A549 (cell line): Measurements from ENCODE around the gene MAP3K7CL. TPM values are rescaled to one million over a fixed set of nuclear protein-coding genes. Genes with fewer than 3 reads are reported as not detected.

Experiments used
- ATAC-seq, 2 experiments: fragments of 200-7000 bp in 1 of 2; fragments of >200 bp in 1 of 2; cut with Nextera tagmentation in 1 of 2; cut with Tn5 transposase in 1 of 2; 3 replicates each; pipeline versions ENCODE4 v1.8.0 to v1.9.1; 2018 to 2020; ENCODE audit warnings: mild to moderate bottlenecking in 1 of 2, moderate library complexity in 1 of 2
- CTCF ChIA-PET: fragments of 300-600 bp; sonication (Branson Sonifier 250); formaldehyde crosslinking; extraction: SDS; loops from one replicate; lab custom pipeline; 2021; ENCODE audit warnings: antibody characterized with exemption, inconsistent platforms; lab: Yijun Ruan, JAX
- POLR2A ChIA-PET: fragments of 350-600 bp; formaldehyde crosslinking; extraction: SDS; loops from one replicate; lab custom pipeline; 2021; ENCODE audit warnings: antibody characterized with exemption, inconsistent platforms; lab: Yijun Ruan, JAX
- DNase-seq, 2 experiments: peaks; one replicate each; pipeline versions ENCODE4 v3.0.0 to v3.0.0-alpha.2; 2011 to 2016; ENCODE audit warnings: low read depth in 1 of 2, low spot score in 1 of 2
- FAIRE-seq: peaks from 2 replicates; lab custom pipeline; 2011; peaks lifted over from hg19 to GRCh38; lab: Jason Lieb, UNC
- H3K27ac ChIP-seq, 2 experiments: fragments of >200 bp; sonication (Bioruptor Twin); formaldehyde crosslinking; 3 replicates each; pipeline ENCODE4 v1.5.1; 2016 to 2017
- H3K4me1 ChIP-seq: fragments of >200 bp; sonication (Bioruptor Twin); formaldehyde crosslinking; 3 replicates; pipeline ENCODE4 v1.6.1; 2016
- H3K4me2 ChIP-seq: fragments of >200 bp; sonication (Bioruptor Twin); formaldehyde crosslinking; 3 replicates; pipeline ENCODE4 v1.6.1; 2016
- H3K4me3 ChIP-seq: fragments of >200 bp; sonication (Bioruptor Twin); formaldehyde crosslinking; 3 replicates; pipeline ENCODE4 v1.5.1; 2016
- H3K9me3 ChIP-seq: fragments of >200 bp; sonication (Bioruptor Twin); formaldehyde crosslinking; 3 replicates; pipeline ENCODE4 v1.6.1; 2016
- BHLHE40 ChIP-seq: IDR thresholded peaks from 2 replicates; pipeline ENCODE4 v1.6.1; 2012; ENCODE audit warnings: low read depth, low read length, inconsistent platforms
- CBX2 ChIP-seq: fragments of 200-600 bp; sonication (generic); IDR thresholded peaks from 2 replicates; pipeline ENCODE4 v1.6.1; 2016; ENCODE audit warnings: low read depth, mild to moderate bottlenecking, borderline replicate concordance
- CHD2 ChIP-seq: fragments of 150-350 bp; IDR thresholded peaks from 2 replicates; pipeline ENCODE4 v1.6.1; 2014; ENCODE audit warnings: low read length; ENCODE audit not compliant: partially characterized antibody
- EHF ChIP-seq: fragments of 250-450 bp; sonication (Bioruptor Pico); IDR thresholded peaks from 2 replicates; pipeline ENCODE4 v1.5.0; 2020; ENCODE audit warnings: mild to moderate bottlenecking
- EHMT2 ChIP-seq: fragments of 200-600 bp; sonication (generic); IDR thresholded peaks from 2 replicates; pipeline ENCODE4 v1.6.1; 2016; ENCODE audit warnings: antibody characterized with exemption, low read depth, mild to moderate bottlenecking, moderate library complexity
- ESRRA ChIP-seq: fragments of 150-350 bp; IDR thresholded peaks from 2 replicates; pipeline ENCODE4 v1.6.1; 2014; ENCODE audit warnings: mild to moderate bottlenecking, low read length, borderline replicate concordance
- FOSB ChIP-seq: fragments of 250-450 bp; sonication (Bioruptor Pico); IDR thresholded peaks from 2 replicates; pipeline ENCODE4 v1.5.0; 2020; ENCODE audit warnings: mild to moderate bottlenecking, moderate library complexity
- FOXS1 ChIP-seq: fragments of 250-450 bp; sonication (Bioruptor Pico); IDR thresholded peaks from 2 replicates; pipeline ENCODE4 v1.5.0; 2020; ENCODE audit warnings: mild to moderate bottlenecking, moderate library complexity
- HMGXB4 ChIP-seq: fragments of 250-450 bp; sonication (Bioruptor Pico); IDR thresholded peaks from 2 replicates; pipeline ENCODE4 v1.5.0; 2021; ENCODE audit warnings: mild to moderate bottlenecking, moderate library complexity, borderline replicate concordance
- HOXA7 ChIP-seq: fragments of 250-450 bp; sonication (Bioruptor Pico); IDR thresholded peaks from 2 replicates; pipeline ENCODE4 v1.5.0; 2020; ENCODE audit warnings: mild to moderate bottlenecking, moderate library complexity
- HOXB5 ChIP-seq: fragments of 250-450 bp; sonication (Bioruptor Pico); IDR thresholded peaks from 2 replicates; pipeline ENCODE4 v1.5.0; 2020; ENCODE audit warnings: mild to moderate bottlenecking, moderate library complexity
- JUN ChIP-seq, 2 experiments: fragments of >200 bp; sonication (Bioruptor Twin); formaldehyde crosslinking; IDR thresholded peaks; 2 replicates in 1 of 2; 3 replicates in 1 of 2; pipeline ENCODE4 v1.6.1; 2016 to 2017
- JUNB ChIP-seq: fragments of >200 bp; sonication (Bioruptor Twin); formaldehyde crosslinking; IDR thresholded peaks from 2 replicates; pipeline ENCODE4 v1.6.1; 2016
- KDM1A ChIP-seq: fragments of 200-600 bp; sonication (generic); IDR thresholded peaks from 2 replicates; pipeline ENCODE4 v1.6.1; 2016; ENCODE audit warnings: low read depth, mild to moderate bottlenecking
- KDM5A ChIP-seq: fragments of 200-600 bp; sonication (generic); IDR thresholded peaks from 2 replicates; pipeline ENCODE4 v1.6.1; 2016; ENCODE audit warnings: antibody characterized with exemption, mild to moderate bottlenecking
- MAFK ChIP-seq: fragments of 450-650 bp; IDR thresholded peaks from 2 replicates; pipeline ENCODE4 v1.6.1; 2014; ENCODE audit not compliant: partially characterized antibody
- MAZ ChIP-seq: fragments of 150-350 bp; IDR thresholded peaks from 2 replicates; pipeline ENCODE4 v1.6.1; 2014; ENCODE audit warnings: antibody characterized with exemption, low read depth, low read length, borderline replicate concordance
- MYC ChIP-seq: IDR thresholded peaks from 2 replicates; pipeline ENCODE4 v1.6.1; 2012; ENCODE audit warnings: mild to moderate bottlenecking, inconsistent platforms, low read length, improper control_type of control experiment, borderline replicate concordance
- NFE2L2 ChIP-seq: fragments of 150-350 bp; conservative IDR thresholded peaks from 2 replicates; pipeline ENCODE4 v1.6.1; 2014; ENCODE audit warnings: low read length
- NR3C1 ChIP-seq: fragments of >200 bp; sonication (Bioruptor Twin); formaldehyde crosslinking; IDR thresholded peaks from 3 replicates; pipeline ENCODE4 v1.6.1; 2017
- PHF8 ChIP-seq: fragments of 200-600 bp; sonication (generic); IDR thresholded peaks from 2 replicates; pipeline ENCODE4 v1.6.1; 2016; ENCODE audit warnings: low read depth, mild to moderate bottlenecking, antibody characterized with exemption, moderate library complexity, borderline replicate concordance
- POLR2A ChIP-seq: IDR thresholded peaks from 2 replicates; pipeline ENCODE4 v1.6.1; 2012; ENCODE audit warnings: mild to moderate bottlenecking, low read length
- POLR2AphosphoS2 ChIP-seq: conservative IDR thresholded peaks from 2 replicates; pipeline ENCODE4 v1.6.1; 2012; ENCODE audit warnings: low read length, improper control_type of control experiment, inconsistent platforms
- RARB ChIP-seq: fragments of 250-450 bp; sonication (Bioruptor Pico); IDR thresholded peaks from 2 replicates; pipeline ENCODE4 v1.8.0; 2021; ENCODE audit warnings: mild to moderate bottlenecking, moderate library complexity
- RNF2 ChIP-seq: fragments of 200-600 bp; sonication (generic); IDR thresholded peaks from 2 replicates; pipeline ENCODE4 v1.6.1; 2016; ENCODE audit warnings: low read depth, mild to moderate bottlenecking, antibody characterized with exemption, moderate library complexity, borderline replicate concordance
- SREBF2 ChIP-seq: fragments of 450-650 bp; IDR thresholded peaks from 2 replicates; pipeline ENCODE4 v1.6.1; 2014; ENCODE audit warnings: mild to moderate bottlenecking, moderate library complexity
- TFCP2L1 ChIP-seq: fragments of 250-450 bp; sonication (Bioruptor Pico); IDR thresholded peaks from 2 replicates; pipeline ENCODE4 v1.5.0; 2021; ENCODE audit warnings: mild to moderate bottlenecking
- ZC3H11A ChIP-seq: fragments of 450-650 bp; IDR thresholded peaks from 2 replicates; pipeline ENCODE4 v1.6.1; 2014; ENCODE audit warnings: antibody characterized with exemption, mild to moderate bottlenecking
- ZFP36 ChIP-seq: fragments of 450-650 bp; IDR thresholded peaks from 2 replicates; pipeline ENCODE4 v1.6.1; 2014; ENCODE audit warnings: borderline replicate concordance; ENCODE audit not compliant: partially characterized antibody
- WGBS: methylation state at CpG from one replicate; pipeline ENCODE4 v1.1.6; 2017; ENCODE audit errors: missing lambda C conversion rate; 5-methylcytosine and 5-hydroxymethylcytosine counted together
- polyA plus RNA-seq, 4 experiments: library from polyadenylated mRNA; depleted of rRNA in 3 of 4; stranded (reverse); fragments of >200 nt; fragmentation: RNase III in 1 of 4; extraction: RNeasy Plus Mini Kit Qiagen cat#74134 plus additional on column Dnase treatment in 1 of 4; gene quantifications; 2 replicates in 3 of 4; 3 replicates in 1 of 4; pipeline ENCODE4 v1.2.3, GENCODE V29; 2011 to 2017
- TF ChIP-seq, protein P1 (sequence below): fragments of 150-350 bp; IDR thresholded peaks from 2 replicates; pipeline ENCODE4 v1.6.1; 2014; ENCODE audit warnings: low read depth, mild to moderate bottlenecking, low read length
- TF ChIP-seq, protein P2 (sequence below): fragments of >200 bp; sonication (Bioruptor Twin); formaldehyde crosslinking; IDR thresholded peaks from 2 replicates; pipeline ENCODE4 v1.6.1; 2016

Gene MAP3K7CL
- polyA plus RNA-seq, 2 of the 4 experiments (the other 2 are of a cell fraction): 2.9 to 5.7 TPM

DNA sequence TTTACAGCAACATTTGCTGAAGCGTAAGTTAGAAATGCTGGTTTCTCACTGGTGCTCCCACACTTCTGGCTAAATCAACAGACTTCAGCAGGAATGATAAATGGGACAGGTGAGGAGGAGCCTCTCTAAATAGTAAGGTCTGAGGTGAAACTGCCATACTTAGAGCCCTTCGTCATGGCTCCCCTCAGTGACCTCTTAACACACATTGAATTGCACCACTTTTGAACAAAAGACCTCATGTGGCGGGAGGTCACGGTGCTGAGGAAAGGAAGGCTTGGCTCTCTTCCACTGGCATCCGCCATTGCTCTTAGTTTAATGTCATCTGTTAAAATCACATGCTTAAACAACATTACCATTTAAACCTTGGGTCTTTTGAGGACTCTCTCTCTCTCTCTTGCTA, 3.4 kb downstream of the MAP3K7CL start:
- no peaks in the 10 kb centered on the region for H3K4me1 ChIP-seq
- no peaks in the 10 kb centered on the region for H3K9me3 ChIP-seq
- ChIA-PET POLR2A (no interaction called here), CTCF (no interaction called here)
- no peak for DNase-seq
- no peak for FAIRE-seq
- no peak overlapping the region for H3K4me3 ChIP-seq
- no peak overlapping the region for H3K4me2 ChIP-seq
- TF ChIP-seq HOXB5 (CRISPR knock-in tag) (no peak), POLR2A (no peak), ZFP36 (no peak), RNF2 (no peak), KDM5A (no peak), MAZ (no peak), ESRRA (no peak), PHF8 (no peak), TFCP2L1 (no peak), EHMT2 (no peak), POLR2AphosphoS2 (no peak)
- TF ChIP-seq, protein P1, sequence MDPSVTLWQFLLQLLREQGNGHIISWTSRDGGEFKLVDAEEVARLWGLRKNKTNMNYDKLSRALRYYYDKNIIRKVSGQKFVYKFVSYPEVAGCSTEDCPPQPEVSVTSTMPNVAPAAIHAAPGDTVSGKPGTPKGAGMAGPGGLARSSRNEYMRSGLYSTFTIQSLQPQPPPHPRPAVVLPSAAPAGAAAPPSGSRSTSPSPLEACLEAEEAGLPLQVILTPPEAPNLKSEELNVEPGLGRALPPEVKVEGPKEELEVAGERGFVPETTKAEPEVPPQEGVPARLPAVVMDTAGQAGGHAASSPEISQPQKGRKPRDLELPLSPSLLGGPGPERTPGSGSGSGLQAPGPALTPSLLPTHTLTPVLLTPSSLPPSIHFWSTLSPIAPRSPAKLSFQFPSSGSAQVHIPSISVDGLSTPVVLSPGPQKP: no peak
- TF ChIP-seq, protein P2, sequence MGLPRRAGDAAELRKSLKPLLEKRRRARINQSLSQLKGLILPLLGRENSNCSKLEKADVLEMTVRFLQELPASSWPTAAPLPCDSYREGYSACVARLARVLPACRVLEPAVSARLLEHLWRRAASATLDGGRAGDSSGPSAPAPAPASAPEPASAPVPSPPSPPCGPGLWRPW: no peak
- WGBS: 91% methylated on average over 5 of the region's 5 CpGs
- no peak overlapping the region for H3K27ac ChIP-seq
- ATAC-seq: no peak

GRCh38 chr21:29135481-29135880, 5.0 kb downstream of the MAP3K7CL start:
- TF ChIP-seq RARB (CRISPR knock-in tag) (no peak), FOXS1 (no peak), ZC3H11A (no peak), NR3C1 (no peak), POLR2AphosphoS2 (no peak), NFE2L2 (no peak), HMGXB4 (CRISPR knock-in tag) (no peak), FOSB (CRISPR knock-in tag) (no peak), CHD2 (no peak), HOXA7 (CRISPR knock-in tag) (no peak), EHF (CRISPR knock-in tag) (no peak), BHLHE40 (no peak), JUNB (no peak), KDM1A (no peak), CBX2 (no peak), MYC (no peak), MAFK (no peak), JUN (IDR thresholded peaks at IDR 0.05) (no peak), SREBF2 (no peak)
- DNase-seq (no peak), ATAC-seq (no peak), FAIRE-seq (no peak)
- Histone ChIP-seq H3K4me3 (no peak overlapping the region), H3K4me1 (no peaks in the 10 kb centered on the region), H3K4me2 (no peak overlapping the region), H3K9me3 (no peaks in the 10 kb centered on the region), H3K27ac (no peak overlapping the region)
- CTCF ChIA-PET: interaction anchor here (1.0 kb wide), 1 partner anchor 44 kb away, joined by 3 read pairs; no protein-coding TSS in a partner anchor
- POLR2A ChIA-PET: no interaction called here
